Gastroesophageal sphincter (tissue), 4 donors: Measurements from ENCODE around the gene HAPSTR1. TPM values are rescaled to one million over a fixed set of nuclear protein-coding genes. Genes with fewer than 3 reads are reported as not detected.
"Not testable (repeated sequence)": the region's sequence is repeated elsewhere in the genome, so short reads cannot be mapped to it uniquely, and the experiment has no call there.

Experiments used
- ATAC-seq: fragments of 150-250 bp; one replicate; pipeline ENCODE4 v1.9.1; 2016; ENCODE audit warnings: mild to moderate bottlenecking, moderate library complexity
- H3K27ac ChIP-seq, 4 donors: fragments of 200-600 bp; sonication (generic) in 3 of 4; 1 replicate in 3 of 4; 2 replicates in 1 of 4; pipeline ENCODE4 v1.5.1; 2016 to 2019
- H3K27me3 ChIP-seq: fragments of 200-600 bp; sonication (generic); one replicate; pipeline ENCODE4 v1.5.1; 2019
- H3K36me3 ChIP-seq, 2 donors: fragments of 200-600 bp; sonication (generic); one replicate each; pipeline ENCODE4 v1.5.1; 2019; ENCODE audit warnings: control low read depth in 1 of 2
- H3K4me1 ChIP-seq, 3 donors: fragments of 200-600 bp; sonication (generic); 1 replicate in 2 of 3; 2 replicates in 1 of 3; pipeline ENCODE4 v1.5.1; 2016 to 2019; ENCODE audit warnings: control low read depth in 2 of 3
- H3K4me3 ChIP-seq, 2 donors: fragments of 200-600 bp; sonication (generic); one replicate each; pipeline ENCODE4 v1.5.1; 2019; ENCODE audit warnings: mild to moderate bottlenecking in 1 of 2, moderate library complexity in 1 of 2
- H3K9me3 ChIP-seq, 3 donors: fragments of 200-600 bp; sonication (generic); one replicate each; pipeline ENCODE4 v1.5.1; 2017 to 2019; ENCODE audit warnings: control low read depth in 2 of 3
- CTCF ChIP-seq, 4 experiments: fragments of 200-600 bp in 2 of 4; fragments of 450-650 bp in 2 of 4; sonication (generic) in 1 of 4; IDR thresholded peaks; one replicate each; pipeline ENCODE4 v1.5.1; 2017 to 2019; ENCODE audit warnings: antibody characterized with exemption in 4 of 4, mild to moderate bottlenecking in 2 of 4, moderate library complexity in 2 of 4
- EP300 ChIP-seq: sonication (generic); formaldehyde crosslinking; IDR thresholded peaks from one replicate; pipeline ENCODE4 v1.6.1; 2017; ENCODE audit warnings: antibody characterized with exemption, mild to moderate bottlenecking
- POLR2A ChIP-seq, 2 donors: fragments of 450-650 bp; IDR thresholded peaks; one replicate each; pipeline ENCODE4 v1.6.1; 2017; ENCODE audit warnings: antibody characterized with exemption in 2 of 2, mild to moderate bottlenecking in 2 of 2, moderate library complexity in 1 of 2
- POLR2AphosphoS5 ChIP-seq: sonication (generic); formaldehyde crosslinking; IDR thresholded peaks from one replicate; pipeline ENCODE4 v1.6.1; 2017; ENCODE audit warnings: antibody characterized with exemption
- WGBS, 2 donors: methylation state at CpG; one replicate each; pipeline ENCODE4 v1.1.5; 2018; ENCODE audit warnings: low coverage in 1 of 2; 5-methylcytosine and 5-hydroxymethylcytosine counted together
- total RNA-seq, 4 donors: library from RNA; depleted of rRNA; stranded (reverse); fragments of >200 nt; gene quantifications; one replicate each; pipeline ENCODE4 v1.1.0, GENCODE V29; 2016

Gene HAPSTR1, protein sequence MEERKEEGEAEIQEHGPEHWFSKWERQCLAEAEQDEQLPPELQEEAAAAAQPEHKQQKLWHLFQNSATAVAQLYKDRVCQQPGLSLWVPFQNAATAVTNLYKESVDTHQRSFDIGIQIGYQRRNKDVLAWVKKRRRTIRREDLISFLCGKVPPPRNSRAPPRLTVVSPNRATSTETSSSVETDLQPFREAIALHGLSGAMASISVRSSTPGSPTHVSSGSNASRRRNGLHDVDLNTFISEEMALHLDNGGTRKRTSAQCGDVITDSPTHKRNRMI
- total RNA-seq: 10 to 100 TPM; 58.9 to 78.3 (median 64.7) TPM

DNA sequence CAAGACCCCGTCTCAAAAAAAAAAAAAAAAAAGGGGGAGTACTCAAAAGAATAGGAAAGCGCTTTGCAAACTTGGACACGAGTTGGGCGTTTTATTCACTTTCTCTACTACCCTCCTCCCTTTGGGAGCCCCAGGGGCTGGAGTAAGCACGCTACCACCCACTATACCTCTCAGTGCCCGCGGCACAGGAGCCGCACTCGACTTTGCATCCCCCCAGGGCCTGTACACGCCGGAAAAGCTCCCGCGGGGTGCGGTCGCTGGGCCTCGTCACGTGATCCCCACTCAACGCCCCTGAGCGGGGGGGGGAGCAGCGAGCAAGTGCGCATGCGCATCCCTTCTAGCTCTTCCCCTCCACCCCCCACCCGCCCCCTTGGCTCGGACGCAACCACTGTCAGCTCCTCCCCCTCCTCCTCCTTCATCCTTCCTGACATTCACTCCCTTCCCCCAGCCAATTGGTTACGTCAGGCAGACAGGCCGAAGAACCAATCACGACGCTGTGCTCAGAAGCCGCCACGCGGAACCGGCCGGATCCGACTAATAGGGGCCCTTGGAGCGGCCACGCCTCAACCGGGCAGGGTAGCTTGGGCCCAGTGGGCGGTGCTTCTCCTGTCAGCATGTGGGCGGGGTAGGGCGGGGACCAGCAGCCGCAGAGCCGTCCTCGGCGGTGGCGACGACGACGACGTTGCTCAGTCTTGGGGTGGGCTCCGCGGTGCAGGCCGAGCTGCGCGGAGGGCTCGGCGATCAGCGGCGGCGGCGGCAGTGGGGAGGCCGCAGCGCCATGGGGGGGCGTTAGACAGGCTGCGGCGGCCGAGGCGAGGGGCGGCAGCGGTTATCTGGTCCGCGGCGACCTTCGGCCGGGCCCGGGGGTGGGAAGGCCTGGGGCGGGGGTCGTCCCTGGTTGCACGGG lies at the start of gene HAPSTR1:
Gene HAPSTR1, plus strand, starts transcription at position 685 of the 907 bp plus-strand sequence. CDS start 401 bp downstream, outside the sequence.
- H3K4me3 ChIP-seq: peak within 1 kb of the TSS; percentile 88 to 91
- ATAC-seq: peak; percentile 98
- H3K9me3 ChIP-seq: no peaks in the 10 kb centered on the region
- peaks cover 0 to 47% (median 21%) of the 10 kb centered on the region in 3 donors for H3K4me1 ChIP-seq
- TF ChIP-seq POLR2AphosphoS5 (peak; percentile 100), CTCF (IDR thresholded peaks at IDR 0.05) (no peak), EP300 (no peak), POLR2A (IDR thresholded peaks at IDR 0.05) (peak; percentile 99)
- peak within 1 kb of the TSS; percentile 96 to 100 (median 98) for H3K27ac ChIP-seq
- 0 to 7% methylated on average over 3 to 11 of the region's 79 CpGs for WGBS, 2 donors
- H3K27me3 ChIP-seq: no peaks in the 10 kb centered on the region
- no peaks in the 10 kb centered on the region for H3K36me3 ChIP-seq

- no peak for ATAC-seq
- WGBS, 2 donors: 48 to 100% methylated on average over 1 to 2 of the region's 5 CpGs
- H3K9me3 ChIP-seq: no peaks in the 10 kb centered on the region
- peaks cover 0 to 8% (median 5%) of the 10 kb centered on the region in 3 donors for H3K4me1 ChIP-seq
- no peaks in the 10 kb centered on the region for H3K36me3 ChIP-seq
- H3K27me3 ChIP-seq: no peaks in the 10 kb centered on the region
- H3K27ac ChIP-seq: no peak overlapping the region
- no peak overlapping the region for H3K4me3 ChIP-seq
- TF ChIP-seq EP300: no peak
- TF ChIP-seq POLR2A (IDR thresholded peaks at IDR 0.05): no peak
- TF ChIP-seq POLR2AphosphoS5: no peak
- TF ChIP-seq CTCF (IDR thresholded peaks at IDR 0.05): no peak
These were observed 48.9 kb upstream of the HAPSTR1 start for GRCh38 chr16:9042533-9042932.

DNA sequence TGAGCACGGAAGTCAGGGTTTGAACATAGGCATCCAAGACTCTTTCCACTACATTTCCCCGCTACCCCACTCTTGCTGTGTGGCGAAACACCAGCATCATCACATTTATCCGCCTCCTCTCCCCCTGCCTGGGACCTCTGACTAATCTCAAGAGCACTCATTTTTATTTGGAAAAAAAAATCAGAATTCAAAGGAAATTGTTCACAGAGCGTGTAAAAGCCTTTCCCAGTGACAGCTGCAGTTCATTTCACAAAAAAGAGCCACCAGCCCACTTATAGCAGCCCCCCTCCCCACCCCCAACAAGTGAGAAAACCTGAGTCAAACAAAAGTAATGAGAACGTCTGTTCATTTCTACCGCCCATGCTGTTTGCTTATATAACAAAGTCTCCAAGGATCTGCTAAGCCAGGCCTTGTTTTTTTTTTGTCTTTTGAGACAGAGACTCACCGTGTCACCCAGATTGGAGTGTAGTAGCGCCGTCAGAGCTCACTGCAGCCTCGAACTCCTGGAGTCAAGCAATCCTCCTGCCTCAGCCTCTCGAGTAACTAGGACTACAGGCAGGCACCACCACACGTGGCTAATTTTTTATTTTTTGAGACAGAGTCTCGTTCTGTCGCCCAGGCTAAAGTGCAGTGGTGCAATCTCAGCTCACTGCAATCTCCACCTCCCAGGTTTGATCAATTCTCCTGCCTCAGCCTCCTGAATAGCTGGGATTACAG lies 48.3 kb upstream of the HAPSTR1 start:
- H3K4me1 ChIP-seq: peaks cover 1 to 13% (median 9%) of the 10 kb centered on the region in 3 donors
- no peak overlapping the region for H3K27ac ChIP-seq
- no peak for ATAC-seq
- no peak overlapping the region for H3K4me3 ChIP-seq
- no peaks in the 10 kb centered on the region for H3K36me3 ChIP-seq
- no peaks in the 10 kb centered on the region for H3K27me3 ChIP-seq
- no peaks in the 10 kb centered on the region for H3K9me3 ChIP-seq
- TF ChIP-seq CTCF (IDR thresholded peaks at IDR 0.05): no peak
- no peak for TF ChIP-seq POLR2A (IDR thresholded peaks at IDR 0.05)
- no peak for TF ChIP-seq EP300
- TF ChIP-seq POLR2AphosphoS5: no peak
- WGBS, 2 donors: 52 to 61% methylated on average over 8 to 13 of the region's 15 CpGs

GRCh38 chr16:9045562-9045961 lies 45.9 kb upstream of the HAPSTR1 start:
- not testable (repeated sequence) for H3K27ac ChIP-seq, H3K27me3 ChIP-seq, H3K4me3 ChIP-seq, ATAC-seq, H3K9me3 ChIP-seq, H3K36me3 ChIP-seq
- WGBS, 2 donors: 50 to 60% methylated on average over 2 to 3 of the region's 3 CpGs
- peaks cover 2 to 17% (median 11%) of the 10 kb centered on the region in 3 donors for H3K4me1 ChIP-seq

DNA sequence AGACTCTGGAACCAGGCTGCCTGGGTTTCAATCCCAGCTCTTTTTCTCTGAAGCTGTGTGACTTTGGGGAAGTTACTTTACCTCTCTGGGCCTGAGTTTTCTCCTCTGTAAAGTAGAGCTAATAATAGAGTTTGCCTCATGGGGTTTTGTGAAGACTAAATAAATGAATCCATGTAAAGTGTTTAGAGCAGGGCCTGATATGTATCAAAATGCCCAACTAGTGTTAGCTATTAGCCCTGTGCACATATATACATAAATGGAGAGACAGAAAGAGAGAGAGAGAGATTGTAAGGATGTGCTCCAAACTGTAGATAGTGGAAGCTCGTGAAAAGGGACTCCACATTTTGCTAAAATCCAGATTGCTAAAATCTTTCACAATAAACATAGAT lies 44.8 kb upstream of the HAPSTR1 start:
- H3K9me3 ChIP-seq: no peaks in the 10 kb centered on the region
- no peak overlapping the region for H3K4me3 ChIP-seq
- H3K27ac ChIP-seq: no peak overlapping the region
- ATAC-seq: no peak
- H3K27me3 ChIP-seq: no peaks in the 10 kb centered on the region
- peaks cover 2 to 17% (median 11%) of the 10 kb centered on the region in 3 donors for H3K4me1 ChIP-seq
- TF ChIP-seq POLR2A (IDR thresholded peaks at IDR 0.05): no peak
- no peak for TF ChIP-seq CTCF (IDR thresholded peaks at IDR 0.05)
- TF ChIP-seq EP300: no peak
- no peak for TF ChIP-seq POLR2AphosphoS5
- WGBS, 2 donors: 75 to 100% methylated on average over 1 of the region's 1 CpG
- H3K36me3 ChIP-seq: no peaks in the 10 kb centered on the region
